ENCODE results near the gene MED26. TPM values are rescaled to one million over a fixed set of nuclear protein-coding genes. Genes with fewer than 3 reads are reported as not detected.
A peak's percentile ranks its signal among the peaks of the same experiment; 100 is the strongest.

Gene MED26
- total and polyA plus RNA-seq, 9 of the 15 experiments (the other 6 are each of a cell fraction or from before 2014, with no cell fraction given) = 0.71 to 15.1 (median 6.2) TPM

- Histone ChIP-seq H3K9ac (ENCODE audit: insufficient read depth in 1 of 2, low read depth in 2 of 2, low read length in 2 of 2) (peak overlapping the region in 1 of 2 experiments; percentile 37; a peak in 1 of 4 replicates), H3K9me3 (replicated peaks; ENCODE audit: control insufficient read depth, insufficient read depth, low read depth, low read length) (no peaks in the 10 kb centered on the region), H3K36me3 (ENCODE audit: control insufficient read depth, insufficient read depth, low read length) (peaks cover 22% of the 10 kb centered on the region), H3K27ac (ENCODE audit: extremely low read depth, low read depth, low read length) (no peak overlapping the region), H3K79me2 (ENCODE audit: control insufficient read depth, insufficient read depth, low read length) (peaks cover 97% of the 10 kb centered on the region), H3K9me1 (ENCODE audit: control insufficient read depth, insufficient read depth, low read length) (peaks cover 15% of the 10 kb centered on the region), H3K27me3 (ENCODE audit: control insufficient read depth in 2 of 2, insufficient read depth in 2 of 2, low read length in 2 of 2) (no peaks in the 10 kb centered on the region), H2AFZ (ENCODE audit: low read depth, low read length) (no peak overlapping the region), H3K4me2 (ENCODE audit: insufficient read depth, low read length) (no peak overlapping the region), H4K20me1 (replicated peaks; ENCODE audit: control insufficient read depth, insufficient read depth, low read length) (peaks cover 63% of the 10 kb centered on the region), H3K4me1 (replicated peaks in 1 of 2; ENCODE audit: control insufficient read depth in 2 of 2, insufficient read depth in 2 of 2, low read length in 2 of 2) (peaks cover 4 to 42% of the 10 kb centered on the region in 2 experiments; a peak in 4 of 5 replicates), H3K4me3 (no peak overlapping the region)
- TF ChIP-seq DEAF1 (CRISPR knock-in tag; IDR thresholded peaks at IDR 0.05) (no peak), ZNF282 (CRISPR knock-in tag; IDR thresholded peaks at IDR 0.05) (no peak), MAFF (IDR thresholded peaks at IDR 0.05; ENCODE audit: low read length) (no peak), ELK1 (CRISPR knock-in tag; IDR thresholded peaks at IDR 0.05) (no peak), TAF15 (IDR thresholded peaks at IDR 0.05; ENCODE audit: low read depth, low read length) (no peak), SNAPC5 (CRISPR knock-in tag; IDR thresholded peaks at IDR 0.05) (no peak), ZBTB33 (CRISPR knock-in tag; IDR thresholded peaks at IDR 0.05) (no peak), ATF1 (CRISPR knock-in tag; IDR thresholded peaks at IDR 0.05) (no peak), ATF1 (tag; IDR thresholded peaks at IDR 0.05) (no peak), ATF7 (IDR thresholded peaks at IDR 0.05) (no peak), ZNF253 (CRISPR knock-in tag; conservative IDR thresholded peaks at IDR 0.05) (no peak)
- POLR2A ChIA-PET = interaction anchor here (0.8 to 1.7 kb wide), 3 partner anchors 15 to 761 kb away, joined by 3 to 8 read pairs (median 3); no protein-coding TSS in a partner anchor
- FAIRE-seq = no peak
- no TSS peak for BruUV-seq (replicated peaks)
- WGBS (ENCODE audit: insufficient coverage, low coverage, missing lambda C conversion rate) = 49% methylated on average over 2 of the region's 3 CpGs
- intact Hi-C loops (cut with micrococcal nuclease) (no loop called here), in situ Hi-C loops (cut with MboI) (no loop called here)
- no peak for ATAC-seq
- no peak for DNase-seq (ENCODE audit: extremely low read depth in 1 of 4, low spot score in 3 of 4)
- CTCF ChIA-PET (ENCODE audit: low intra/inter-chr PET ratio) = no interaction called here
These were observed 24.9 kb downstream of the MED26 start for GRCh38 chr19:16603090-16603489.

Measured in K562 (cell line).